Measurements from ENCODE around the gene DKK1.

- TF ChIP-seq EZH2 (IDR thresholded peaks at IDR 0.05) (no peak), POLR2AphosphoS5 (IDR thresholded peaks at IDR 0.05; ENCODE audit: borderline replicate concordance, low read depth, low read length) (no peak), FOXP2 (optimal IDR thresholded peaks at IDR 0.05; ENCODE audit: control extremely low read depth, extremely low read length, insufficient read depth) (no peak)
Observed at GRCh38 chr10:52334595-52334994, 20.5 kb downstream of the DKK1 start.

Data from SK-N-MC (cell line).